GM12864 (cell line): ENCODE results near the gene FBLN5.

Experiments
- DNase-seq: peaks from one replicate; pipeline ENCODE4 v3.0.0-alpha.2; 2011; ENCODE audit warnings: low read depth
- H3K4me3 ChIP-seq: 2 replicates; pipeline ENCODE4 v1.5.1; 2011; ENCODE audit warnings: mild to moderate bottlenecking, low read depth, low read length, control low read depth
- CTCF ChIP-seq: IDR thresholded peaks from 2 replicates; pipeline ENCODE4 v1.5.1; 2011; ENCODE audit warnings: low read depth, mild to moderate bottlenecking, moderate library complexity, low read length, control low read depth, inconsistent platforms; ENCODE audit errors: missing control alignments

The FBLN5 gene

GRCh38 chr14:91946622-91947474 is 646 bp downstream of the FBLN5 start:
- DNase-seq: no peak
- TF ChIP-seq CTCF: no peak
- H3K4me3 ChIP-seq: no peak overlapping the region

GRCh38 chr14:91945751-91946621 is 1.5 kb downstream of the FBLN5 start:
- no peak for TF ChIP-seq CTCF
- H3K4me3 ChIP-seq: no peak overlapping the region
- no peak for DNase-seq

GRCh38 chr14:91942946-91943345 is 4.5 kb downstream of the FBLN5 start:
- DNase-seq: no peak

GRCh38 chr14:91942128-91942527 is 5.4 kb downstream of the FBLN5 start:
- H3K4me3 ChIP-seq: no peak overlapping the region
- no peak for DNase-seq
- TF ChIP-seq CTCF: no peak

More at GRCh38 chr14:91942946-91943345, 4.5 kb downstream of the FBLN5 start:
- TF ChIP-seq CTCF: no peak
- H3K4me3 ChIP-seq: no peak overlapping the region

DNA sequence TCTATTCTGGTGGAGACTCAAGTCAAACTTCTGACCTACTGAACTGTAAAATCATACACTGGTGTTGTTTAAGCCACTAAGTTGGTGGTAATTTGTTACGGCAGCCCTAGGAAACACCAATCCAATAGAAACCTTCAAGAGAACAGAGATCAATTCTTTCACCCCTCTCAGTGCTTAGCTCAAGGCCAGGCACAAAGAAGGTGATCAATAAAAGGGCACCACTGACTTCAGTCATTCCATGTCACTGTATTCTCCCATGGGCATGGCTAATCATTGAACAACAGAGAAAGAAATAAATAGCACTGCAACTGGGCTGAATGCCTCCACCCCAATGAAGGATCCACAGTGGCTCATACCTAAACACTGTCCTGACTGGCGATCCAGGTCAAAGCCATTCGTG is 7.3 kb downstream of the FBLN5 start:
- H3K4me3 ChIP-seq: no peak overlapping the region
- DNase-seq: no peak
- TF ChIP-seq CTCF: no peak

GRCh38 chr14:91935586-91935985 is 11.9 kb downstream of the FBLN5 start:
- TF ChIP-seq CTCF: no peak
- H3K4me3 ChIP-seq: no peak overlapping the region
- DNase-seq: no peak
